Activated CD4-positive, alpha-beta T cell treated with anti-CD3 and anti-CD28 coated beads, Interleukin-2, amount 10 ng/mL, durations not matched to agents 7 days and 5 days (primary cell): ENCODE results near the gene GDF10. TPM values are rescaled to one million over a fixed set of nuclear protein-coding genes. Genes with fewer than 3 reads are reported as not detected.
A peak's percentile ranks its signal among the peaks of the same experiment; 100 is the strongest.

Source experiments
- CTCF ChIA-PET: fragments of 350-600 bp; sonication (Branson Sonifier 250); formaldehyde crosslinking; loops from one replicate; lab custom pipeline; 2021; ENCODE audit warnings: antibody characterized with exemption; lab: Charles Lee
- POLR2A ChIA-PET: fragments of 350-600 bp; sonication (Branson Sonifier 250); formaldehyde crosslinking; loops from one replicate; lab custom pipeline; 2021; ENCODE audit warnings: antibody characterized with exemption; lab: Charles Lee
- DNase-seq: peaks from one replicate; pipeline ENCODE4 v3.0.0-alpha.2; 2020
- H3K27ac Mint-ChIP-seq: one replicate; pipeline ENCODE4 v1.8.0; 2021; ENCODE audit warnings: mild to moderate bottlenecking, moderate library complexity, mixed read lengths
- H3K27me3 Mint-ChIP-seq: one replicate; pipeline ENCODE4 v1.8.0; 2021; ENCODE audit warnings: mixed read lengths
- H3K36me3 Mint-ChIP-seq: one replicate; pipeline ENCODE4 v1.8.0; 2021; ENCODE audit warnings: low read depth, mixed read lengths
- H3K4me1 Mint-ChIP-seq: one replicate; pipeline ENCODE4 v1.8.0; 2021; ENCODE audit warnings: mixed read lengths
- H3K4me3 Mint-ChIP-seq: one replicate; pipeline ENCODE4 v1.8.0; 2021; ENCODE audit warnings: mild to moderate bottlenecking, moderate library complexity, mixed read lengths
- H3K9me3 Mint-ChIP-seq: one replicate; pipeline ENCODE4 v1.8.0; 2021; ENCODE audit warnings: mixed read lengths
- total RNA-seq, 2 experiments: library from RNA; stranded (reverse); gene quantifications; one replicate each; pipeline ENCODE4 v1.2.3, GENCODE V29; 2021

GDF10 gene
- total RNA-seq, 2 experiments from 2014 or later = 0.08 TPM; not detected in 1

DNA sequence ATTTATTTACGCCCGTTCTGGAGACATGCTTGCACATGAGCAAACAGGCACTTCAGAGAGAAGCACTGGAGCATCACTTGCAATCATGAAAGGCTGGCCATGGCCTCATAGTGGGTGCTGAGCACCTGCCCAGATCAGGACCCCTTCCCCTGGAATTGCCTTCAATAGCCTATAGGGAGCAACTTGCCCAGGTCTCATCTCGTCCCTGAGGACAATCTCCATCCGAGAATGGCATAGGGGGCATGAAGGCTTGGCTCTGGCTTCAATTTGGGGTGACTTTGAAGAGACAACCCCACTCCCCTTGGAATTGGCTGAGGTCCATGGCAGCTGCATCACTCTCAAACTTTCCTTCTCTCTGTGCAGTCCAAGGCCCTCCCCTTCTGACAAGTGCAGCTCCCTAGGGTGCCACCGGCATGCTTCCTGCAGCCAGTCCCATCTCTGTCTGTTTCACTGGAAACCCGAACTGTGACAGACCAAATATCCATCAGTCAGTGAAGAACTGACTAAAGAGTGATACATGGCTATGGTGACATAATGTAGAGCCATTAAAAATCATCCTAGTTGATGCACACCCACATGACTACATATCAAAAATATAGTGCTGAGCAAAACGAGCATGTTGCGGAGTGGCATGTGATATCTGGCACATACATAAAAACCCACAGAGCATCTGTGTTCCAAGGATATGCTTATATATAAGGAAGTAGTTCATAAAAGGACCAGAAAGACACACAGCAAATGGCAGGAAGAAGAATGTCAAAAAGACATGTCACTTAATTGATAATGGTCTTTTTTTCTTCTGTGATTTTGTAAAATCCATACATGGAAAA lies 34.7 kb downstream of the GDF10 start:
- H3K27me3 Mint-ChIP-seq = no peaks in the 10 kb centered on the region

DNA sequence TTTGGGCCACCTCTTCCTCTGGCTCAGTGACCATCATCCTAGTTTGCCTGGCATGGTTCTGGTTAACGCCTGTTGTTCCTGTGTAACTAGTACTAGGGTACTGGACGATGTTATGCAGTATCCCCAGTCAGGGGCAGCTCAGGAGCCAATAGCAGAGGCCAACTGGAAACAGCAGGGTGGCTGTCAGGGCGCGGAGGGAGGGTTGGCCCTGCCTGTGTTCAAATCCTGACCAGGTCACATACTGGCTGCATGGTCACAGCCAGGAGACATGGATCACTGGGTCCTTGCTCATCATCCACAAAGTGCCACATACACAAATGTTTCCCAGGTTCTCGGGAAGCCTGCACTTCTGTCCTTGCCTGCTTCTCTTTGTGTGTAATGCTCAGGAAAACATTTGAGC lies 35.9 kb downstream of the GDF10 start:
- no peak for DNase-seq
- no peaks in the 10 kb centered on the region for H3K9me3 Mint-ChIP-seq
- ChIA-PET POLR2A (no interaction called here), CTCF (no interaction called here)
- no peak overlapping the region for H3K4me3 Mint-ChIP-seq
- no peaks in the 10 kb centered on the region for H3K4me1 Mint-ChIP-seq
- H3K27ac Mint-ChIP-seq = no peak overlapping the region
- H3K36me3 Mint-ChIP-seq = no peaks in the 10 kb centered on the region
- peaks cover 4% of the 10 kb centered on the region for H3K27me3 Mint-ChIP-seq

More for the DNA sequence above, 34.7 kb downstream of the GDF10 start:
- H3K9me3 Mint-ChIP-seq = no peaks in the 10 kb centered on the region
- no peaks in the 10 kb centered on the region for H3K36me3 Mint-ChIP-seq
- H3K4me3 Mint-ChIP-seq = no peak overlapping the region
- no peak overlapping the region for H3K27ac Mint-ChIP-seq
- ChIA-PET CTCF (no interaction called here), POLR2A (no interaction called here)
- H3K4me1 Mint-ChIP-seq = no peaks in the 10 kb centered on the region
- no peak for DNase-seq

DNA sequence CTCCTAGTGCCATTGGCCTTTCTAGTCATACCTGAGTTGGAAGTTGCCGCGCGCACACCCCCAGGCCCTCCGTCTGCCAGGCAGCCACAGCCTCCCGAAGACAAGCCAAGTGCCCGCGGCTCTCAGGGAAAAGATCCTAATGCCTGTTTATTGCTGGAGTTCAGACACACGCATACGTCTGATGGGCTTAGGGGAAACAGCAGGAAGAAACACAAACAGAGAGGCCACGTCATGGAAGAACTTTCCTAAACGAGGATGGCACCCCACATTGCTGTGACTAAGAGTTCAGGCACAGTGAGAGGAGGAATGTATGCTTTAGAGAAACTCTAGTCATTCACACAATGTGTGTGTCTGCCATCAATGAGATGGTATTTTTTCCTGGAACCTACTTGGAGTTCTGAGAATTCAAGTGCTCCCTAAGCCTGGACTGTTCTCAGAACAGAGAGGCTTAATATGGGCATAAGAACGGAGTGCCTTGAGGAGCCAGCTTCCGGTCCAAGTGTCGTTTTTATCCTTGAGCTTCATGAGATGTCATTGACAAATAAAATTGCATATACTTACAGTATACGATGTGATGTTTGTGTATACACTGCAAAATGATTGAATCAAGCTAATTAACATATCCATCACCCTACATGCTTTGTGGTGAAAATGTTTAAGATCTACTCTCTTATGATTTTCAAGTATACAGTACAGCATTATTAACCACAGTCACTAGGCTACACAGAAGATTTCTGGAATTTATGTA lies 36.6 kb downstream of the GDF10 start:
- ChIA-PET POLR2A (no interaction called here), CTCF (no interaction called here)
- no peaks in the 10 kb centered on the region for H3K9me3 Mint-ChIP-seq
- H3K27me3 Mint-ChIP-seq = peaks cover 6% of the 10 kb centered on the region
- no peak overlapping the region for H3K4me3 Mint-ChIP-seq
- H3K36me3 Mint-ChIP-seq = no peaks in the 10 kb centered on the region
- DNase-seq = no peak
- H3K4me1 Mint-ChIP-seq = no peaks in the 10 kb centered on the region
- H3K27ac Mint-ChIP-seq = no peak overlapping the region

DNA sequence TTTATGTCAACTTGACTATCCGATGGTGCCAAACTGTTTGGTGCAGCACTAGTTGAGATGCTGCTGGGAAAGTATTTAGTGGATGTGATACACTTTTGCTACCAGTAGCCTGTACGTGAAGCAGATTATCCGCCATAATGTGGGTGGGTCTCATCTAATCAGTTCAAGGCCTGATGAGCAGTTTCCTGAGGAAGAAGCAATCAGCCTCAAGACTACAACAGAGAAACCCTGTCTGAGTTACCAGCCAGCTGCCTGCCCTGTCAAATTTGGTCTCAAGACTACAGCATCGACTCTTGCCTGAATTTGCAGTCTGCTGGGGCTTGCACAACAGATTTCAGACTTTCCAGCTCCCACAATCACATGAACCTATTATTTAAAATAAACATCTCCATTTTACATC lies 37.3 kb downstream of the GDF10 start:
- H3K27me3 Mint-ChIP-seq = peaks cover 6% of the 10 kb centered on the region
- no peak overlapping the region for H3K27ac Mint-ChIP-seq
- ChIA-PET CTCF (no interaction called here), POLR2A (no interaction called here)
- no peak for DNase-seq
- H3K9me3 Mint-ChIP-seq = no peaks in the 10 kb centered on the region
- H3K36me3 Mint-ChIP-seq = no peaks in the 10 kb centered on the region
- no peaks in the 10 kb centered on the region for H3K4me1 Mint-ChIP-seq
- H3K4me3 Mint-ChIP-seq = no peak overlapping the region

DNA sequence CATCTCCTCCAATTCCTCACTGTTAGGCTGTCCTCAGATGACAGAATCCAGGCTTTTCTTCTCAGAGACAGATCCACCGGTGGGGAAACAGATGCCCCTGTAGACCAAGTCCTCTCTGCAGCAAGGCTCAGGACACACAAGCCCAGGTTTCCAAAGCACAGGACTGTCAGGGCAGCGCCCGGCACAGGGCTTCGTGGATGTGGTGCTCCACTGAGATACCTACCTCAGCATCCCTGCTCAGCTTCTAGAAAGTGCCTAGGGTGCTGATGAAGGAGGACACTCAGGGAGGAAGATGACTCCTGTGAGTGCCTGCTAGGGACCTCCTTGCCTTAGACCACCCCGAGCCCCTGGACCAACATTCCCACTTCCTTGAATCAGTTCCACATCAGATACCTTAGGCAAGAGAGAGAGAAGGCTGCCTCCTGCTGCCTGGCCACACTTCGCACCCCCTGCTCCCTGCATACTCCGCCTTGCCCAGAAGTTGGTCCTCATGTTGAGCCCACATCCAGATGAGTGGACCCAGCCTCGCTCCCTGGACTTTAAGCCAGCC lies 39.3 kb downstream of the GDF10 start:
- H3K27me3 Mint-ChIP-seq = peaks cover 6% of the 10 kb centered on the region

DNA sequence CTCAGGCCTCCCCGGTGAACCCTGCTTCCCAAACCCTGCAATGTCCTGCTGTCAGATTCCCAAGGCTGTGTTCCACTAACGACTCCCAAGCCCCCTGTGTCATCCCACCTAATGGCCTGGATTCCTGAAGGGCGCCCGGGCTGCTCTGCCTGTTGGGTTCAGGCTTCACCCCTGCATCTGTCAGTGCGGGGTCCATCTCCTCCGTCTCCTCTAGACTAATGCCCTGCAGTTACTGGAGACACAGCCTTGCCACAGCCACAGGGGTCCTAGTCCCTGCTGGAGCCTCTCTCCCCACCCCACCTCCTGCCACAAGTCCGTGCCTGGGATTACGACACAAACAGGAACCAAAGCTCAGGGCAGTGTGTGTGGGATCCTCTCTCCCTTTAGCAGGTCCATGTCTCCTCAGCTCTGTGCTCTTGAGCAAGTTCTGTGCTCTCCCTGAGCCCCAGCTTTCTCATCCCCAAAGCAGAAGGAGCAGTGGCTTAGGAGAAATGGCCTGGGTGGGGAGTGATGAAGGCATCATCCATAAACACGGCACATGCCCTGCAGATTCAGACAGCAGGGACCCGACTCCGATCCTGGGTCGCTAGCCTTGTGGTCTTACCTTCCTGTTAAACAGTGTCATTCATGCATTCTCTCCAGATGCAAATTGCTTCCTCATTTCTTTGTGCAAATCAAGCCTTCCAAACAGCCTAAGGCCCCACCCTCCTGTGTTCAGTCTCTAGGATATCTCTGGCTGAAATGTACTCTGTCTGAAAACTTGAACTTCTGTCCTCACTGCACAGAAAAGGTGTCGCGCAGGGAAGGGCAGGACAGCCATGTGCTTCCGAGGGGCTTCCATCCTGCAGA lies 40.0 kb downstream of the GDF10 start:
- no peak for DNase-seq
- Mint-ChIP-seq H3K27me3 (peaks cover 6% of the 10 kb centered on the region), H3K36me3 (no peaks in the 10 kb centered on the region), H3K4me3 (no peak overlapping the region), H3K4me1 (no peaks in the 10 kb centered on the region), H3K27ac (no peak overlapping the region), H3K9me3 (no peaks in the 10 kb centered on the region)
- ChIA-PET CTCF (interaction anchor here (1.0 kb wide), 1 partner anchor 314 kb away, joined by 3 read pairs; no protein-coding TSS in a partner anchor), POLR2A (interaction anchor here (0.6 kb wide), 1 partner anchor 284 kb away, joined by 4 read pairs; no protein-coding TSS in a partner anchor)

More for the DNA sequence above, 39.3 kb downstream of the GDF10 start:
- Mint-ChIP-seq H3K4me3 (no peak overlapping the region), H3K36me3 (no peaks in the 10 kb centered on the region), H3K9me3 (no peaks in the 10 kb centered on the region), H3K4me1 (no peaks in the 10 kb centered on the region), H3K27ac (no peak overlapping the region)
- ChIA-PET CTCF (no interaction called here), POLR2A (no interaction called here)
- DNase-seq = no peak

DNA sequence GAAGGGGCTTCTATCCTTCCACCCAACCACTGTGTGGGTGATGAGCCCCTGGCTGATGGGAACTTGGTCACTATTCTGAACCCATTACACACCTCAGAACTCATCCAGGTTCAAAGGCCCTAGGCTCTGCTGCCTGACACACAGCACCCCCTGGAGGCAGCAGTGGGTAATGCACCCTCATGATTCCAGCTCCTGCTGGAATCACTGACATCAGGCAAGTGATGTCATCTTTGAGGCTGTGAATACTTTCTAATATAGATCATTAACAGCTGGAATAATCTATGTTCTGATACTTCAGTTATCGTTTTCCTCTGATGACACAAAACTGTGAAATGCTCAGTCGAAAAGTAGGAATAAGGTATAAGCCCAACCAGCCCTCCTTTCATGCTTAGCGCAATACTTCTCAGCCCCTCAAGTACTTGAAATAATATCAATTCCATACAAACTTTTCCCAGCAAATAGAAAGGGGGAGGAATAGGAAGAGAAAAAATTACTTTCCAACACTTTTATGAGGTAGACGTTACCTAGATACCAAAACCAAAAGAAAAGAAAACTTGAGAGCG lies 40.7 kb downstream of the GDF10 start:
- ChIA-PET CTCF (interaction anchor here (0.7 to 1.0 kb wide), 4 partner anchors 21 to 316 kb away, joined by 3 to 7 read pairs (median 3); no protein-coding TSS in a partner anchor), POLR2A (interaction anchor here (0.6 kb wide), 1 partner anchor 285 kb away, joined by 4 read pairs; no protein-coding TSS in a partner anchor)
- peak; percentile 73 for DNase-seq
- Mint-ChIP-seq H3K27ac (no peak overlapping the region), H3K9me3 (no peaks in the 10 kb centered on the region), H3K4me1 (no peaks in the 10 kb centered on the region), H3K27me3 (peaks cover 6% of the 10 kb centered on the region), H3K36me3 (no peaks in the 10 kb centered on the region), H3K4me3 (no peak overlapping the region)

DNA sequence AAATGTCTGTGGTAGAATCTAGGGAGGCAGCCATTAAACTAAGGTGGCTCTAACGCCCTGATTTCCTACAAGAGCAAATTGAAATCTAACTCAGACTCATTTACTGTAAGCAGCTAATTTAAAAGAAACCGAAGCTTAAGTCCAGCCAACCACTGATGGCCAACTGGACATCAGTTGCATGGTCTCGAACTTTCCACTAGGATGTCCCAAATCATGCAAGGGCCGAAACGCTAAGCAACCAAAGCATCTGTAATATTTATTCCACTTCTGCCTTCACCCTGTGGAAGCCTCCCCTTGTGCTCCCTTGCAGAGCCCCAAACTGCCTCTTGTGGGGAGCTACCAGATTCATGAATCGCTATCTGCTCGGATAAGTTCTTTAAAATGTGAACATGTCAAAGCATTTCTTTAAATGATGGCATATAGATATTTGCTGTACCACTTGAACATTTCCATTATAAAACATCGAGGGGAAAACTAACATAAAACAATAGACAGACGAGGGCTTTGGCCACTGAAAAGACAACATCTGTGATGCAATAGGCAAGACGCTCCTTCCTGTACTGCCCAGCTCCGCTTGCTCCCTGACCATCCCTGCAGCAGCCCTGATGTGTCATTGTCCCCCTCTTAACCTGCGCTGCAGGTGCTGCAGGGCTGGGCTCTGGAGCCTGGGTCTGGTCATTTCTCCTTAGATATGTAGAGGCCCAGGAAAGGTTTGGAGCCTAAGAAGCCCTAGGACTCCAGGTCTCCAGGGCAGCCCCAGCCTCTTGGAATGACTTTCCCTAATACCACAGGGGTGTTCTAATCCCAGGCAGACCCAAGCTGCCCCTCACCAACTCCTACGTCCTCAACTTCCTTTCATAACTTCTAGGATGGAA lies 45.2 kb downstream of the GDF10 start:
- H3K4me1 Mint-ChIP-seq = no peaks in the 10 kb centered on the region
- H3K9me3 Mint-ChIP-seq = no peaks in the 10 kb centered on the region
- peaks cover 5% of the 10 kb centered on the region for H3K27me3 Mint-ChIP-seq
- POLR2A ChIA-PET = no interaction called here
- H3K4me3 Mint-ChIP-seq = no peak overlapping the region
- no peak for DNase-seq
- no peaks in the 10 kb centered on the region for H3K36me3 Mint-ChIP-seq
- CTCF ChIA-PET = interaction anchor here (1.4 kb wide), 1 partner anchor 298 kb away, joined by 4 read pairs; no protein-coding TSS in a partner anchor
- no peak overlapping the region for H3K27ac Mint-ChIP-seq

DNA sequence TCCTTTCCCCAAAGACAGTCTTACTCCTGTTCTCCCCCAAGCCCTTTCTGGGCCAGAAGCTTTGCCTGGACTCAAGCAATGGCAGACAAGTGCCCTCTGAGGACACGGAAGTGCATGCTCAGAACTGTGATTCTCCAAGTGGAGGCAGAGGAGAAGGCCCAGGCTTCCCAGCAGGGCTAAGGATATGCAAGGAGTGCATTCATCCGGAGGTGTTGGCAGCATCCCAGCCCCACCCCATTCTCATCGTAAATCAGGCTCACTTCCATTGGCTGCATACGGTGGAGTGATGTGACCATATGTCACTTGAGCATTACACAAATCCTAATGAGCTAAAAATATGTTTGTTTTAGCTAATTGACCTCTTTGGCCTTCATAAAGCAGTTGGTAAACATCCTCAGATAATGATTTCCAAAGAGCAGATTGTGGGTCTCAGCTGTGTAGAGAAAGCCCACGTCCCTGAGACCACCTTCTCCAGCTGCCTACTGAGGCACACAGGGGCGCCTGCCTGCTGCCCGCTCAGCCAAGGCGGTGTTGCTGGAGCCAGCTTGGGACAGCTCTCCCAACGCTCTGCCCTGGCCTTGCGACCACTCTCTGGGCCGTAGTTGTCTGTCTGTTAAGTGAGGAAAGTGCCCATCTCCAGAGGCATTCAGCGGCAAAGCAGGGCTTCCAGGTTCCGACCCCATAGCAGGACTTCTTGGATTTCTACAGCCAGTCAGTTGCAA lies 46.7 kb downstream of the GDF10 start:
- ChIA-PET POLR2A (no interaction called here), CTCF (no interaction called here)
- H3K36me3 Mint-ChIP-seq = no peaks in the 10 kb centered on the region
- no peak for DNase-seq
- H3K27me3 Mint-ChIP-seq = no peaks in the 10 kb centered on the region
- H3K27ac Mint-ChIP-seq = no peak overlapping the region
- H3K4me1 Mint-ChIP-seq = no peaks in the 10 kb centered on the region
- no peaks in the 10 kb centered on the region for H3K9me3 Mint-ChIP-seq
- H3K4me3 Mint-ChIP-seq = no peak overlapping the region

DNA sequence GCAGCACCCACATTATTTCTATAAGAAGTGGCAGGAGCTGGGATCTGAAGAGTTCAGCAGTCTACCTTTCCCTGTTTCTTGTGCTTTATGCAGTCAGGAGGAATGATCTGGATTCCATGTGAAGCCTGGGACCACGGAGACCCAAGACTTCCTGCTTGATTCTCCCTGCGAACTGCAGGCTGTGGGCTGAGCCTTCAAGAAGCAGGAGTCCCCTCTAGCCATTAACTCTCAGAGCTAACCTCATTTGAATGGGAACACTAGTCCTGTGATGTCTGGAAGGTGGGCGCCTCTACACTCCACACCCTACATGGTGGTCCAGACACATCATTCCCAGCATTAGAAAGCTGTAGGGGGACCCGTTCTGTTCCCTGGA lies 47.3 kb downstream of the GDF10 start:
- CTCF ChIA-PET = no interaction called here
- Mint-ChIP-seq H3K4me3 (no peak overlapping the region), H3K9me3 (no peaks in the 10 kb centered on the region), H3K36me3 (no peaks in the 10 kb centered on the region), H3K27me3 (no peaks in the 10 kb centered on the region), H3K27ac (no peak overlapping the region), H3K4me1 (no peaks in the 10 kb centered on the region)
- DNase-seq = no peak
- POLR2A ChIA-PET = no interaction called here

DNA sequence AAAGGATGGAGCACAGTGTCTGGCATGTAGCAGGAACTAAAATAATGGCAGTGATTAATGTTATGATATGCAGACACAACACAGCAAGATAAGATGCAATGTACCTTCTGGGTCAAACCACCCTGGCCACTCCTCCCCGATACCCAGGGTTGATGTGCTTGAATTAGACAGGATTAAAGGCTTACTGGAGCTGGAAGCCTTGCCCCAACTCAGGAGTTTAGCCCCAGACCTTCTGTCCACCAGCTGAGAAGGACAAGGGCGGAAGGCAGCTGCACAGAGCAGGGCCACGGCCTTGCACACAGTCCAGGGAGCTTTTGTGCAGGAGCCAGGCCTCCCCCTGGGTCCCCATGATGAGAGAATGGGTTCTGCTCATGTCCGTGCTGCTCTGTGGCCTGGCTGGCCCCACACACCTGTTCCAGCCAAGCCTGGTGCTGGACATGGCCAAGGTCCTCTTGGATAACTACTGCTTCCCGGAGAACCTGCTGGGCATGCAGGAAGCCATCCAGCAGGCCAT lies 48.2 kb downstream of the GDF10 start, which contains the start of gene RBP3:
RBP3 (plus strand) TSS at position 226 of the 514 bp plus-strand sequence; CDS start at position 348, 122 bp downstream.
- no peak for DNase-seq
- ChIA-PET CTCF (no interaction called here), POLR2A (no interaction called here)
- Mint-ChIP-seq H3K4me3 (no peak within 1 kb of the TSS), H3K9me3 (no peaks in the 10 kb centered on the region), H3K4me1 (no peaks in the 10 kb centered on the region), H3K36me3 (no peaks in the 10 kb centered on the region), H3K27ac (no peak within 1 kb of the TSS), H3K27me3 (no peaks in the 10 kb centered on the region)
